Omental fat pad (tissue), 4 donors: ENCODE data around the gene C6orf120. TPM values are rescaled to one million over a fixed set of nuclear protein-coding genes. Genes with fewer than 3 reads are reported as not detected.
A peak's percentile ranks its signal among the peaks of the same experiment; 100 is the strongest.

ENCODE experiments used
- ATAC-seq: fragments of 150-250 bp; one replicate; pipeline ENCODE4 v1.9.1; 2016; ENCODE audit warnings: mild to moderate bottlenecking, moderate library complexity; ENCODE audit not compliant: low FRiP score
- DNase-seq: peaks from one replicate; pipeline ENCODE4 v3.0.0-alpha.2; 2019; ENCODE audit warnings: low spot score
- CTCF ChIP-seq, 3 donors: fragments of 450-650 bp; IDR thresholded peaks; one replicate each; pipeline ENCODE4 v1.5.1; 2016 to 2017; ENCODE audit warnings: antibody characterized with exemption in 3 of 3, mild to moderate bottlenecking in 3 of 3, moderate library complexity in 2 of 3
- total RNA-seq, 4 donors: library from RNA; depleted of rRNA; stranded (reverse); fragments of >200 nt; gene quantifications; one replicate each; pipeline ENCODE4 v1.1.0, GENCODE V29; 2016

The C6orf120 gene
- total RNA-seq, 4 donors from 2014 or later: 41.2 to 45.0 (median 43.0) TPM

- TF ChIP-seq CTCF (IDR thresholded peaks at IDR 0.05): no peak
- DNase-seq (no peak), ATAC-seq (peak; percentile 86)
These were observed 37.1 kb downstream of the C6orf120 start for GRCh38 chr6:169738976-169739529.

- TF ChIP-seq CTCF (IDR thresholded peaks at IDR 0.05): no peak
- DNase-seq (no peak), ATAC-seq (no peak)
These were observed 39.4 kb downstream of the C6orf120 start for GRCh38 chr6:169741344-169741743.

- TF ChIP-seq CTCF (IDR thresholded peaks at IDR 0.05): no peak
- no peak for DNase-seq
- ATAC-seq: no peak
These were observed 43.5 kb downstream of the C6orf120 start for GRCh38 chr6:169745405-169745804.

GRCh38 chr6:169746556-169746955 lies 44.6 kb downstream of the C6orf120 start:
- DNase-seq (no peak), ATAC-seq (no peak)
- TF ChIP-seq CTCF (IDR thresholded peaks at IDR 0.05): no peak

GRCh38 chr6:169751242-169752073 lies 49.5 kb downstream of the C6orf120 start, which contains the start of the genes DYNLT2 and ERMARD:
DYNLT2 (minus strand) TSS chr6:169751572; CDS start chr6:169751458, 114 bp downstream.
ERMARD (plus strand) TSS chr6:169751622; CDS start chr6:169751658, 36 bp downstream.
- ATAC-seq (peak; percentile 99), DNase-seq (peak; percentile 76)
- no peak for TF ChIP-seq CTCF (IDR thresholded peaks at IDR 0.05)

GRCh38 chr6:169752074-169752623 lies 50.2 kb downstream of the C6orf120 start:
- no peak for ATAC-seq
- DNase-seq: no peak
- no peak for TF ChIP-seq CTCF (IDR thresholded peaks at IDR 0.05)

Other genes with a start within 250 kb of the C6orf120 start
- gene WDR27, start 97 bp upstream of the C6orf120 start, total RNA-seq: 10 to 100 TPM; 18.9 to 35.9 (median 21.7) TPM
- 10 to 100 TPM; 32.9 to 49.4 (median 43.7) TPM for gene PHF10, start 22.4 kb downstream of the C6orf120 start, total RNA-seq
- gene DYNLT2, start 49.4 kb downstream of the C6orf120 start, total RNA-seq: 1 to 10 TPM in 3 of 4 donors, under 1 TPM in 1; 0.94 to 2.5 (median 2.1) TPM
- 10 to 100 TPM; 11.9 to 30.3 (median 20.2) TPM for gene ERMARD, start 49.5 kb downstream of the C6orf120 start, total RNA-seq